Neural cell (in vitro differentiated cells): ENCODE results near the gene PAOX. TPM values are rescaled to one million over a fixed set of nuclear protein-coding genes. Genes with fewer than 3 reads are reported as not detected.

ENCODE experiments used
- H2AFZ ChIP-seq: fragments of 200-600, 300-800 bp; sonication (generic), shearing (Covaris generic); 2 replicates; pipeline ENCODE4 v1.6.0; 2014; ENCODE audit warnings: low read depth, mild to moderate bottlenecking, antibody characterized with exemption, low read length, moderate library complexity
- H3F3A ChIP-seq: fragments of 200-600 bp; shearing (Covaris generic); 2 replicates; pipeline ENCODE4 v1.6.1; 2016; ENCODE audit warnings: mild to moderate bottlenecking, moderate library complexity, mixed read lengths, antibody characterized with exemption, low read length; ENCODE audit not compliant: insufficient read depth, poor library complexity, severe bottlenecking
- H3K27ac ChIP-seq: fragments of 200-600, 300-800 bp; sonication (generic), shearing (Covaris generic); 2 replicates; pipeline ENCODE4 v1.5.1; 2014; ENCODE audit warnings: mild to moderate bottlenecking, low read length, moderate library complexity
- H3K27me3 ChIP-seq: fragments of 300-800, 200-600 bp; sonication (generic), shearing (Covaris generic); 2 replicates; pipeline ENCODE4 v1.6.0; 2014; ENCODE audit warnings: mild to moderate bottlenecking, low read depth, low read length, moderate library complexity; ENCODE audit not compliant: insufficient read depth
- H3K36me3 ChIP-seq: fragments of 300-800, 200-600 bp; sonication (generic), shearing (Covaris generic); 2 replicates; pipeline ENCODE4 v1.5.1; 2014; ENCODE audit warnings: mild to moderate bottlenecking, antibody characterized with exemption, low read length, moderate library complexity; ENCODE audit not compliant: insufficient read depth
- H3K4me2 ChIP-seq: fragments of 300-800, 200-600 bp; sonication (generic), shearing (Covaris generic); 2 replicates; pipeline ENCODE4 v1.6.0; 2014; ENCODE audit warnings: mild to moderate bottlenecking, low read length
- H3K4me3 ChIP-seq: fragments of 300-800, 200-600 bp; sonication (generic), shearing (Covaris generic); 2 replicates; pipeline ENCODE4 v1.5.1; 2014; ENCODE audit warnings: mild to moderate bottlenecking, low read length, moderate library complexity
- H3K79me2 ChIP-seq: fragments of 200-600 bp; shearing (Covaris generic); replicated peaks from 2 replicates; pipeline ENCODE4 v1.6.0; 2014; ENCODE audit warnings: mild to moderate bottlenecking, low read length, moderate library complexity; ENCODE audit not compliant: insufficient read depth
- H3K9ac ChIP-seq: fragments of 300-800, 200-600 bp; sonication (generic), shearing (Covaris generic); 2 replicates; pipeline ENCODE4 v1.6.1; 2016; ENCODE audit warnings: mild to moderate bottlenecking, low read length, mixed read lengths
- H3K9me2 ChIP-seq: fragments of 200-600 bp; shearing (Covaris generic); 2 replicates; pipeline ENCODE4 v1.6.1; 2016; ENCODE audit warnings: mild to moderate bottlenecking, low read length, mixed read lengths; ENCODE audit not compliant: insufficient read depth
- H3K9me3 ChIP-seq: fragments of 200-600, 300-800 bp; sonication (generic), shearing (Covaris generic); 2 replicates; pipeline ENCODE4 v1.6.1; 2016; ENCODE audit warnings: mild to moderate bottlenecking, mixed run types, low read length, moderate library complexity, mixed read lengths
- H4K20me1 ChIP-seq: fragments of 200-600 bp; shearing (Covaris generic); 2 replicates; pipeline ENCODE4 v1.6.1; 2016; ENCODE audit warnings: mild to moderate bottlenecking, mixed run types; ENCODE audit not compliant: insufficient read depth
- EP300 ChIP-seq: fragments of 450-650 bp; conservative IDR thresholded peaks from 2 replicates; pipeline ENCODE4 v1.6.1; 2014; ENCODE audit warnings: antibody characterized with exemption, mild to moderate bottlenecking, moderate library complexity; ENCODE audit not compliant: poor library complexity, severe bottlenecking
- EZH2 ChIP-seq: fragments of 200-600, 300-800 bp; shearing (Covaris generic), sonication (generic); IDR thresholded peaks from 2 replicates; pipeline ENCODE4 v1.6.1; 2014; ENCODE audit warnings: antibody characterized with exemption, low read length, borderline replicate concordance, mild to moderate bottlenecking; ENCODE audit not compliant: insufficient read depth, poor library complexity, severe bottlenecking
- MXI1 ChIP-seq: fragments of 450-650 bp; conservative IDR thresholded peaks from 2 replicates; pipeline ENCODE4 v1.6.1; 2014; ENCODE audit warnings: antibody characterized with exemption, mild to moderate bottlenecking; ENCODE audit not compliant: poor library complexity, severe bottlenecking
- POLR2AphosphoS5 ChIP-seq: IDR thresholded peaks from 2 replicates; pipeline ENCODE4 v1.6.1; 2012
- RAD21 ChIP-seq: fragments of 450-650 bp; conservative IDR thresholded peaks from 2 replicates; pipeline ENCODE4 v1.6.1; 2014; ENCODE audit warnings: antibody characterized with exemption, mild to moderate bottlenecking, moderate library complexity
- SMC3 ChIP-seq: fragments of 450-650 bp; conservative IDR thresholded peaks from 2 replicates; pipeline ENCODE4 v1.6.1; 2014; ENCODE audit warnings: antibody characterized with exemption, mild to moderate bottlenecking, moderate library complexity; ENCODE audit not compliant: poor library complexity
- TAF1 ChIP-seq: IDR thresholded peaks from 2 replicates; pipeline ENCODE4 v1.6.1; 2012; ENCODE audit warnings: low read depth
- polyA plus RNA-seq: library from polyadenylated mRNA; depleted of rRNA; stranded (reverse); fragments of >200 nt; gene quantifications from 2 replicates; pipeline ENCODE4 v1.2.3, GENCODE V29; 2014
- TF ChIP-seq, protein P1 (sequence below): IDR thresholded peaks from 2 replicates; pipeline ENCODE4 v1.6.1; 2012; ENCODE audit warnings: borderline replicate concordance
- TF ChIP-seq, protein P2 (sequence below): fragments of 450-650 bp; IDR thresholded peaks from 2 replicates; pipeline ENCODE4 v1.5.1; 2014; ENCODE audit warnings: antibody characterized with exemption, mild to moderate bottlenecking, moderate library complexity; ENCODE audit not compliant: poor library complexity, severe bottlenecking

Gene PAOX
- polyA plus RNA-seq, 1 donor from 2014 or later, result 3.0 TPM

- no peaks in the 10 kb centered on the region for H3K79me2 ChIP-seq
- H4K20me1 ChIP-seq, result no peaks in the 10 kb centered on the region
- no peak overlapping the region for H2AFZ ChIP-seq
- no peak overlapping the region for H3K9ac ChIP-seq
- no peak overlapping the region for H3K27ac ChIP-seq
- H3K27me3 ChIP-seq, result no peaks in the 10 kb centered on the region
- no peaks in the 10 kb centered on the region for H3K9me3 ChIP-seq
- no peak overlapping the region for H3K4me2 ChIP-seq
- no peak overlapping the region for H3K4me3 ChIP-seq
- no peaks in the 10 kb centered on the region for H3K36me3 ChIP-seq
- TF ChIP-seq SMC3, result no peak
- TF ChIP-seq, protein P1, sequence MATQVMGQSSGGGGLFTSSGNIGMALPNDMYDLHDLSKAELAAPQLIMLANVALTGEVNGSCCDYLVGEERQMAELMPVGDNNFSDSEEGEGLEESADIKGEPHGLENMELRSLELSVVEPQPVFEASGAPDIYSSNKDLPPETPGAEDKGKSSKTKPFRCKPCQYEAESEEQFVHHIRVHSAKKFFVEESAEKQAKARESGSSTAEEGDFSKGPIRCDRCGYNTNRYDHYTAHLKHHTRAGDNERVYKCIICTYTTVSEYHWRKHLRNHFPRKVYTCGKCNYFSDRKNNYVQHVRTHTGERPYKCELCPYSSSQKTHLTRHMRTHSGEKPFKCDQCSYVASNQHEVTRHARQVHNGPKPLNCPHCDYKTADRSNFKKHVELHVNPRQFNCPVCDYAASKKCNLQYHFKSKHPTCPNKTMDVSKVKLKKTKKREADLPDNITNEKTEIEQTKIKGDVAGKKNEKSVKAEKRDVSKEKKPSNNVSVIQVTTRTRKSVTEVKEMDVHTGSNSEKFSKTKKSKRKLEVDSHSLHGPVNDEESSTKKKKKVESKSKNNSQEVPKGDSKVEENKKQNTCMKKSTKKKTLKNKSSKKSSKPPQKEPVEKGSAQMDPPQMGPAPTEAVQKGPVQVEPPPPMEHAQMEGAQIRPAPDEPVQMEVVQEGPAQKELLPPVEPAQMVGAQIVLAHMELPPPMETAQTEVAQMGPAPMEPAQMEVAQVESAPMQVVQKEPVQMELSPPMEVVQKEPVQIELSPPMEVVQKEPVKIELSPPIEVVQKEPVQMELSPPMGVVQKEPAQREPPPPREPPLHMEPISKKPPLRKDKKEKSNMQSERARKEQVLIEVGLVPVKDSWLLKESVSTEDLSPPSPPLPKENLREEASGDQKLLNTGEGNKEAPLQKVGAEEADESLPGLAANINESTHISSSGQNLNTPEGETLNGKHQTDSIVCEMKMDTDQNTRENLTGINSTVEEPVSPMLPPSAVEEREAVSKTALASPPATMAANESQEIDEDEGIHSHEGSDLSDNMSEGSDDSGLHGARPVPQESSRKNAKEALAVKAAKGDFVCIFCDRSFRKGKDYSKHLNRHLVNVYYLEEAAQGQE, result no peak
- TF ChIP-seq EZH2, result no peak
- no peak for TF ChIP-seq MXI1
- TF ChIP-seq TAF1, result no peak
- TF ChIP-seq EP300, result no peak
- no peak for TF ChIP-seq RAD21
- TF ChIP-seq, protein P2, sequence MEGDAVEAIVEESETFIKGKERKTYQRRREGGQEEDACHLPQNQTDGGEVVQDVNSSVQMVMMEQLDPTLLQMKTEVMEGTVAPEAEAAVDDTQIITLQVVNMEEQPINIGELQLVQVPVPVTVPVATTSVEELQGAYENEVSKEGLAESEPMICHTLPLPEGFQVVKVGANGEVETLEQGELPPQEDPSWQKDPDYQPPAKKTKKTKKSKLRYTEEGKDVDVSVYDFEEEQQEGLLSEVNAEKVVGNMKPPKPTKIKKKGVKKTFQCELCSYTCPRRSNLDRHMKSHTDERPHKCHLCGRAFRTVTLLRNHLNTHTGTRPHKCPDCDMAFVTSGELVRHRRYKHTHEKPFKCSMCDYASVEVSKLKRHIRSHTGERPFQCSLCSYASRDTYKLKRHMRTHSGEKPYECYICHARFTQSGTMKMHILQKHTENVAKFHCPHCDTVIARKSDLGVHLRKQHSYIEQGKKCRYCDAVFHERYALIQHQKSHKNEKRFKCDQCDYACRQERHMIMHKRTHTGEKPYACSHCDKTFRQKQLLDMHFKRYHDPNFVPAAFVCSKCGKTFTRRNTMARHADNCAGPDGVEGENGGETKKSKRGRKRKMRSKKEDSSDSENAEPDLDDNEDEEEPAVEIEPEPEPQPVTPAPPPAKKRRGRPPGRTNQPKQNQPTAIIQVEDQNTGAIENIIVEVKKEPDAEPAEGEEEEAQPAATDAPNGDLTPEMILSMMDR, result no peak
- TF ChIP-seq POLR2AphosphoS5, result no peak
- H3K9me2 ChIP-seq, result no peaks in the 10 kb centered on the region
- H3F3A ChIP-seq, result no peaks in the 10 kb centered on the region
These were observed 40.3 kb downstream of the PAOX start for GRCh38 chr10:133419211-133419950.

DNA sequence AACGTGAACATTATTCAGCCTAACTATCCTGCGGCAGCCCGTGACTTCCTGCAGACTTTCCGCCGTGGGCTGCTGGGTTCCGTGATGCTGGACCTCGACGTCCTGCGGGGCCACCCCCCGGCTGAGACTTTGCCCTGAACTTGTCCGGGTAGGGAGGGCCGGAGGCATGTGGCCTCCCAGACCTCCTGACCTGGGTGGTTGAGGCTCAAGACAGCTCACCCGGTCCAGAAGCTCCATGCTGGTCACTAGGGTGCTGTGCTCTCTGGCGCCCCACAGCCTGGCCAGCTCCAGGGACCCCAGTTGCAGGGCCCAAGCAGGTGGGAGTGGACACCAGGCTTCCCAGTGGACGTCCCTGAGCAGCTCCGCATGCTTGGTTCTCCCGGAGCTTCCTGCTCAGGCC lies 41.0 kb downstream of the PAOX start:
- Histone ChIP-seq H3K36me3 (no peaks in the 10 kb centered on the region), H3K27me3 (no peaks in the 10 kb centered on the region), H3K9me2 (no peaks in the 10 kb centered on the region), H3K27ac (no peak overlapping the region), H4K20me1 (no peaks in the 10 kb centered on the region), H3F3A (no peaks in the 10 kb centered on the region), H3K9me3 (no peaks in the 10 kb centered on the region), H3K79me2 (no peaks in the 10 kb centered on the region), H2AFZ (no peak overlapping the region), H3K9ac (no peak overlapping the region), H3K4me2 (no peak overlapping the region), H3K4me3 (no peak overlapping the region)
- TF ChIP-seq EP300, result no peak
- no peak for TF ChIP-seq SMC3
- TF ChIP-seq, protein P1, result no peak
- no peak for TF ChIP-seq RAD21
- no peak for TF ChIP-seq EZH2
- no peak for TF ChIP-seq POLR2AphosphoS5
- TF ChIP-seq MXI1, result no peak
- TF ChIP-seq TAF1, result no peak
- TF ChIP-seq, protein P2, result no peak
